Heart left ventricle (tissue), 16 donors: ENCODE results near the gene CAPG. TPM values are rescaled to one million over a fixed set of nuclear protein-coding genes. Genes with fewer than 3 reads are reported as not detected.
A peak's percentile ranks its signal among the peaks of the same experiment; 100 is the strongest.
"Not testable (repeated sequence)": the region's sequence is repeated elsewhere in the genome, so short reads cannot be mapped to it uniquely, and the experiment has no call there.

Experiments used
- ATAC-seq, 4 donors: fragments of 200-7000 bp; cut with Tn5 transposase; one replicate each; pipeline ENCODE4 v1.9.1; 2020 to 2022; ENCODE audit warnings: moderate library complexity in 4 of 4, mild to moderate bottlenecking in 3 of 4, moderate number of reproducible peaks in 1 of 4
- DNase-seq, 5 donors: peaks; one replicate each; pipeline ENCODE4 v3.0.0-alpha.2; 2020
- H3K27ac ChIP-seq, 12 donors: fragments of 200-600 bp; sonication (generic) in 4 of 12; one replicate each; pipeline versions ENCODE4 v1.5.0 to v1.8.0; 2016 to 2022; ENCODE audit warnings: mild to moderate bottlenecking in 2 of 12
- H3K27me3 ChIP-seq, 9 donors: fragments of 200-600 bp; sonication (generic) in 2 of 9; one replicate each; pipeline versions ENCODE4 v1.5.1 to v1.8.0; 2016 to 2022; ENCODE audit warnings: mild to moderate bottlenecking in 3 of 9
- H3K36me3 ChIP-seq, 9 donors: fragments of 200-600 bp; sonication (generic) in 2 of 9; one replicate each; pipeline versions ENCODE4 v1.5.0 to v1.8.0; 2018 to 2022; ENCODE audit warnings: mild to moderate bottlenecking in 2 of 9
- H3K4me1 ChIP-seq, 12 donors: fragments of 200-600 bp; sonication (generic) in 4 of 12; one replicate each; pipeline versions ENCODE4 v1.5.0 to v1.8.0; 2016 to 2022; ENCODE audit warnings: mild to moderate bottlenecking in 3 of 12
- H3K4me3 ChIP-seq, 12 donors: fragments of 200-600 bp; sonication (generic) in 4 of 12; one replicate each; pipeline versions ENCODE4 v1.5.0 to v1.8.0; 2017 to 2022; ENCODE audit warnings: mild to moderate bottlenecking in 9 of 12, moderate library complexity in 4 of 12
- H3K9me3 ChIP-seq, 12 donors: fragments of 200-600 bp; sonication (generic) in 4 of 12; one replicate each; pipeline versions ENCODE4 v1.5.0 to v1.8.0; 2016 to 2022; ENCODE audit warnings: mild to moderate bottlenecking in 1 of 12
- POLR2A ChIP-seq, 2 donors: fragments of 450-650 bp; IDR thresholded peaks; one replicate each; pipeline ENCODE4 v1.6.1; 2017; ENCODE audit warnings: antibody characterized with exemption in 2 of 2, mild to moderate bottlenecking in 2 of 2, moderate library complexity in 2 of 2
- WGBS, 4 donors: extraction: QIAGEN DNeasy Blood & Tissue Kit in 2 of 4; methylation state at CpG; one replicate each; pipeline versions ENCODE4 v1.1.5 to v1.1.7; 2013 to 2018; 5-methylcytosine and 5-hydroxymethylcytosine counted together
- intact Hi-C, 10 donors: fragments of 100-400 bp; cut with DNase I; formaldehyde crosslinking; loops; one replicate each; pipeline versions ENCODE4 v1.11.1 to v1.14.2; 2022
- polyA plus RNA-seq, 2 donors: library from polyadenylated mRNA; stranded (reverse); fragments of 200-250 nt; gene quantifications; one replicate each; pipeline ENCODE4 v1.2.3, GENCODE V29; 2013
- total RNA-seq, 9 donors: library from RNA; depleted of rRNA in 2 of 9; stranded (reverse); fragments of >200 nt in 2 of 9; fragmentation: NEBNext Ultra II Directional in 3 of 9; extraction: Animal tissue kit (Norgen Biotek cat#: 25700) in 3 of 9; gene quantifications; one replicate each; pipeline versions ENCODE4 v1.1.0 to v1.2.4, GENCODE V29; 2016 to 2023
- TF ChIP-seq, protein P1 (sequence below), 12 donors: fragments of 200-600 bp; sonication (generic) in 4 of 12; IDR thresholded peaks; one replicate each; pipeline versions ENCODE4 v1.5.0 to v1.8.0; 2018 to 2022; ENCODE audit warnings: antibody characterized with exemption in 12 of 12, mild to moderate bottlenecking in 5 of 12
- donor health status: ischemic (EF 13 %, LVEDD 7.1; RV severe dilation, severe dysfunction).
- donor health status: healthy with polysubstance abuse.
- donor health status: DM: no; HTN: yes; CAD: no.
- donor health status: DM: no; HTN: no; CAD: no.
- donor health status: ischemic (EF 25% LVEDD 6.9; RV normal size, moderate dysfunction).
- donor health status: ischemic (EF 25% LVEDD 5.7; RV mildly dilated, moderate dysfunction).
- donor health status: healthy.
- donor health status: DM: yes; HTN: yes; CAD: no.
- donor health status: ischemic (EF 35%, LVEDD 5.7; RV mildly dilated, moderate dysfunction).
- donor health status: nonischemic (EF 11% LVEDD 7.7; RV severe dilation, severe dysfunction).
- donor health status: DM: yes; HTN: yes; CAD: no.
- donor health status: PGD.
- donor health status: ischemic (EF 29% LVEDD 5.4; RV normal size, mild dysfunction).
- donor health status: nonischemic (EF 23%, LVEDD 6.1; RV moderate dilation, normal function).

Gene CAPG
- total and polyA plus RNA-seq, 11 donors = 2.8 to 91.6 (median 4.5) TPM

DNA sequence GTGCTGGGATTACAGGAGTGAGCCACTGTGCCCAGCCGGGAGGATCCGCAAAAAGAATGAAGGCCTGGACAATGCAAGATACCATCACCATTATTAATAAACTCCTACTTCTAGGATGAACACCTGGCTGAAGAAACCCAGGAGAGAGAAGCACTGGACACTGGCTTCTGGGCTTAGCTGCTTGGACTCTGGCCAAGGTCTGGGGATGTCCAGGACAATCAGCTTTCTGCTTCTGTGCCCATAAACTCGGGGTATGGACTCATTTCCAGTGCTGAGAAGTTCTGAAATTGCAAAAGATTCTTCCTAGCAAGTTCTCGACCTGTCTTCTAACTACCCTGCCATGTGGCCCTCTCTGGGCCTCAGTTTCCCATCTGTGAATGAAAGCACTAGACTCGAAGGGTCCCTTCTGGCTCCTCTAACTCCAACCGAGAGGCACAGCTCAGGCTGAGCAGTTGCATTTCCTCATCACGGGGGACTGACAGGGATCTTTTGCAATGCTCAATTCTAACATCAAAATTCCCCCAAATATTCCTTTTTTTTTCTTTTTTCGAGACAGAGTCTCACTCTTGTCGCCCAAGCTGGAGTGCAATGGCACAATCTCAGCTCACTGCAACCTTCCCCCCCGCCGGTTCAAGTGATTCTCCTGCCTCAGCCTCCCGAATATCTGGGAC, 5.9 kb upstream of the CAPG start:
- H3K36me3 ChIP-seq = no peaks in the 10 kb centered on the region
- H3K4me3 ChIP-seq = no peak overlapping the region
- peak overlapping the region in 1 of 12 donors; percentile 47 for H3K27ac ChIP-seq
- ATAC-seq (no peak), DNase-seq (peak in 1 of 5 donors; percentile 14)
- TF ChIP-seq, protein P1, sequence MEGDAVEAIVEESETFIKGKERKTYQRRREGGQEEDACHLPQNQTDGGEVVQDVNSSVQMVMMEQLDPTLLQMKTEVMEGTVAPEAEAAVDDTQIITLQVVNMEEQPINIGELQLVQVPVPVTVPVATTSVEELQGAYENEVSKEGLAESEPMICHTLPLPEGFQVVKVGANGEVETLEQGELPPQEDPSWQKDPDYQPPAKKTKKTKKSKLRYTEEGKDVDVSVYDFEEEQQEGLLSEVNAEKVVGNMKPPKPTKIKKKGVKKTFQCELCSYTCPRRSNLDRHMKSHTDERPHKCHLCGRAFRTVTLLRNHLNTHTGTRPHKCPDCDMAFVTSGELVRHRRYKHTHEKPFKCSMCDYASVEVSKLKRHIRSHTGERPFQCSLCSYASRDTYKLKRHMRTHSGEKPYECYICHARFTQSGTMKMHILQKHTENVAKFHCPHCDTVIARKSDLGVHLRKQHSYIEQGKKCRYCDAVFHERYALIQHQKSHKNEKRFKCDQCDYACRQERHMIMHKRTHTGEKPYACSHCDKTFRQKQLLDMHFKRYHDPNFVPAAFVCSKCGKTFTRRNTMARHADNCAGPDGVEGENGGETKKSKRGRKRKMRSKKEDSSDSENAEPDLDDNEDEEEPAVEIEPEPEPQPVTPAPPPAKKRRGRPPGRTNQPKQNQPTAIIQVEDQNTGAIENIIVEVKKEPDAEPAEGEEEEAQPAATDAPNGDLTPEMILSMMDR (IDR thresholded peaks at IDR 0.05) = no peak
- TF ChIP-seq POLR2A (IDR thresholded peaks at IDR 0.05) = no peak
- peaks cover 0 to 12% (median 5%) of the 10 kb centered on the region in 9 donors for H3K27me3 ChIP-seq
- H3K4me1 ChIP-seq = peaks cover 5 to 56% (median 27%) of the 10 kb centered on the region in 12 donors
- no peaks in the 10 kb centered on the region for H3K9me3 ChIP-seq
- 78 to 86% (median 81%) methylated on average over 12 of the region's 12 CpGs for WGBS, 4 donors
- intact Hi-C loops = loop anchor here in 1 of 10 donors (5.0 kb wide), 1 partner anchor 201 kb away; the partner anchor contains the start of gene USP39

DNA sequence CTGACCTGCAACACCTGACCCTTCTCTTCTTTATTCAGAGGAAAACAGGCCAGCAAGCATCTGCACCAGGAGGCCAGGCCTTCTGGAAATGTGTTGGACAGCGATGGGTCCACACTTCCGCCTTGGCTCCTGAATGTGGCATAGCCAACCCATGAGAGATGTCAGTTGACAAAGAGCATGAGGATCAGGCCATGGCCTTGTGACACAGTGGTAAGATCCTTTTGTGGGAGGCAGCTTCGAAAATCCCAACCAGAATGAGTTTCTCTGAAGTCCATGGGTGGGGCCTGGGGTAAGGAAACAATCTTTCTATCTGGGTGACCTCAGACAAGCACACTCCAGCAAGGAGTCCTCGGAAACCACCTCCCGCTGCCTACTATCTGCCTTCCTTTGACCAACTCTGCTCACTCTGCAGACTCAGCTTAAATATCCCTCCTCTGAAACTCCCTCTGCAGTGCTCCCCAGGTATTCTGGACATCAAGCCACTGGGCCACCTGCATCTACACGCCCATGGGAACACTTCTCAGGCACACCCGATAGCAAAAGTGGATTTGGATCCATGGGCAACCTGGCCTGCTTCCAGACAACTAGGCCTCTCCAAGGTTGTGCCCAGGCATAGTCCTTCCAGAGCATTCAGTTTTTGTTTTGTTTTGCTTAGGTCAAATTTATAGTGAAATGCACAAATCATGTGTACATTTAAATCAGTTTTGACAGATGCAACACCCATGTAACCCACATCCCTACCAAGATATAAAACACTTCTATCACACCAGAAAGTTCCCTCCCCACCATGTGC, 4.8 kb upstream of the CAPG start:
- Histone ChIP-seq H3K36me3 (no peaks in the 10 kb centered on the region), H3K4me1 (peaks cover 5 to 56% (median 20%) of the 10 kb centered on the region in 12 donors), H3K9me3 (no peaks in the 10 kb centered on the region), H3K27ac (no peak overlapping the region), H3K27me3 (peaks cover 0 to 12% (median 5%) of the 10 kb centered on the region in 9 donors), H3K4me3 (no peak overlapping the region)
- intact Hi-C loops = loop anchor here in 1 of 10 donors (5.0 kb wide), 1 partner anchor 202 kb away; the partner anchor contains the start of gene USP39
- no peak for ATAC-seq
- WGBS, 4 donors = 90 to 94% (median 92%) methylated on average over 7 of the region's 7 CpGs
- DNase-seq = peak in 1 of 5 donors; percentile 24
- TF ChIP-seq, protein P1 (IDR thresholded peaks at IDR 0.05) = no peak
- no peak for TF ChIP-seq POLR2A (IDR thresholded peaks at IDR 0.05)

DNA sequence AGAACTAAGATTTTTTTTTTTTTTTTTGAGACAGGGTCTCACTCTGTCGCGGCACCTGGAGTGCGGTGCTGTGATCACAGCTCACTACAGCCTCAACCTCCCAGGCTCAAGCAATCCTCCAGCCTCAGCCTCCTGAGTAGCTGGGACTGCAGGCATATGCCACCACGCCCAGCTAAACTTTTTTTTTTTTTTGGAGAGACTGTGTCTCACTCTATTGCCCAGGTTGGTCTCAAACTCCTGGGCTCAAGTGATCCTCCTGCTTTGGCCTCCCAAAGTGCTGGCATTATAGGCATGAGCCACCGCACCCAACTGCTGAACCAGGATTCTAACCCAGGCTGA, 4.2 kb upstream of the CAPG start:
- H3K36me3 ChIP-seq, H3K27ac ChIP-seq, ATAC-seq, H3K4me3 ChIP-seq, H3K9me3 ChIP-seq, intact Hi-C loops: not testable (repeated sequence)
- 86 to 100% (median 91%) methylated on average over 5 of the region's 5 CpGs for WGBS, 4 donors
- peaks cover 5 to 57% (median 17%) of the 10 kb centered on the region in 12 donors for H3K4me1 ChIP-seq
- peak in 1 of 5 donors; percentile 8 for DNase-seq
- H3K27me3 ChIP-seq = peaks cover 0 to 12% (median 5%) of the 10 kb centered on the region in 9 donors

DNA sequence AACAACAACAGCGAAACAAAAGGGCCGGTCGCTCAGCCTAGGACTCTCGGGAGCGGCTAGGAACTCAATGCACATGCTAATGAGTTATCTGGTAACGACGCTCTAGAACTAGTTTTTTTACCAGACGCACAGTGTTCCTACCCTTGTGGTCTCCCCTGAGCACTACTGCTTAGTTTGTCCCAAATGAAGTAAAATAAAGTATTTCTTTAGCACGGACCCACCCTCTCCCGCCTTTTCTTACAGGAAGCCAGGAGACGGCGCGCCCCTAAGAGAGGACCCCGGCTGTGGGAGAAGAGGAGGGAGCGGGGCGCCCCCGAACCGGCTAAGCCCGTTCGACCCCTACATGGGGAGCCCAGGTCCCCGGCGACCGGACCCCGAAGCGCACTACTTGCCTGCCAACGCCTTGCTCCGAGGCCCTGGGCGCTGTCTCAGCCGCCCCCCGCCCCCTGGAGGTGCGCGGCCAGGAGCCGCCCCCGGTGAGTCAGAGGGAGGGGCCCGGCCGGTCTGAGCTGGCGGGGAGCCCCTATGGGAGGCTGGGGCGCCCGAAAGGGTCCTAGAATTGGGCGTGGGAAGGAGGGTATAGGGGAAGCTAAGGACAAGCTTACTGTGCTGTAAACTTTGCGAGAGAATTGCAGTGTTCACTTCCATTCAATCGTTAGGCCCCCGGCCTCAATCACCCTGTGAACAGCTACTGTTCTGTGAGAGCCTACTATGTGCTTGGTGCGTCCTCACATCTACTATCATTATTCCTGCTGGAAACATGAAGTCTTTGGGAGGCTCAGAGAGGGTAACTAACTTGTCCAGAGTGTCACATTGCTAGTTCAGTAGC, 3.6 kb upstream of the CAPG start:
- peak in 1 of 5 donors; percentile 66 for DNase-seq

More for the DNA sequence above, 3.6 kb upstream of the CAPG start:
- H3K27ac ChIP-seq = peak overlapping the region in 2 of 12 donors; percentile 18 to 29
- WGBS, 4 donors = 7 to 9% (median 8%) methylated on average over 35 to 44 of the region's 44 CpGs
- peak in 2 of 4 donors; percentile 16 to 39 for ATAC-seq
- H3K4me1 ChIP-seq = peaks cover 0 to 57% (median 12%) of the 10 kb centered on the region in 12 donors
- H3K27me3 ChIP-seq = peaks cover 0 to 12% (median 5%) of the 10 kb centered on the region in 9 donors
- intact Hi-C loops = no loop called here
- peak overlapping the region; percentile 17 to 61 (median 48) for H3K4me3 ChIP-seq
- no peaks in the 10 kb centered on the region for H3K36me3 ChIP-seq
- TF ChIP-seq, protein P1 (IDR thresholded peaks at IDR 0.05) = peak in 1 of 12 donors; percentile 6
- TF ChIP-seq POLR2A (IDR thresholded peaks at IDR 0.05) = no peak
- no peaks in the 10 kb centered on the region for H3K9me3 ChIP-seq
